Stimulated activated CD8-positive, alpha-beta memory T cell treated with anti-CD3 and anti-CD28 coated beads, Interleukin-12 subunit alpha, Interleukin-12 subunit beta, amount 100 ng/mL, for 1 hour (primary cell): ENCODE data around the gene BID.

Experiments used
- DNase-seq: peaks from one replicate; pipeline ENCODE4 v3.0.0-alpha.2; 2020; ENCODE audit warnings: low read depth

BID gene

GRCh38 chr22:17774206-17774925, at the start of gene BID:
Gene BID (minus strand): TSS chr22:17774469. CDS start chr22:17750116, 24,353 bp downstream.
- DNase-seq: no peak

- DNase-seq: no peak
Measured at GRCh38 chr22:17823964-17824363, 49.7 kb upstream of the BID start.

- no peak for DNase-seq
Measured at GRCh38 chr22:17823226-17823625, 49.0 kb upstream of the BID start.

DNA sequence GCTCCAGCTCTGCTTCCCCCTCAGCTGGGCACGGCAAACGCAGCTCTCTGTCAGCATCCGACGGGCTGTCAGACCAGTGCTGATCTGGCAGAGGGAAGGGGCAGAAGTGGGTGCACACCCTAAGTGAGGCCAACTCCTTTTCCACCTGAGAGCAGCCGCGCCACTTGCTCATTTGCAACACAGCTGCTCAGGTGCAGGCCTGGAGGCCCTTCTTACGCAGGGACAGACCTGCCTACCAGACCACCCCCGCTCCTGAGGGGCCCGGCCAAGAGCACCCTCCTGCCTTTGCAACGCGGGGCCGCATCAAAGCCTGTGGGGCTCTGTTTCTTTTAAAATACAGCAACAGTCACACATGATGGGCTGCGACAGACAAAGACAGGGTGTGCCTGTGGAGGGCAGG, 47.8 kb upstream of the BID start:
- no peak for DNase-seq

GRCh38 chr22:17820879-17821439, 46.7 kb upstream of the BID start:
- DNase-seq: no peak

GRCh38 chr22:17818649-17819048, 44.4 kb upstream of the BID start:
- no peak for DNase-seq

- DNase-seq: no peak
Measured at GRCh38 chr22:17818180-17818579, 43.9 kb upstream of the BID start.

DNA sequence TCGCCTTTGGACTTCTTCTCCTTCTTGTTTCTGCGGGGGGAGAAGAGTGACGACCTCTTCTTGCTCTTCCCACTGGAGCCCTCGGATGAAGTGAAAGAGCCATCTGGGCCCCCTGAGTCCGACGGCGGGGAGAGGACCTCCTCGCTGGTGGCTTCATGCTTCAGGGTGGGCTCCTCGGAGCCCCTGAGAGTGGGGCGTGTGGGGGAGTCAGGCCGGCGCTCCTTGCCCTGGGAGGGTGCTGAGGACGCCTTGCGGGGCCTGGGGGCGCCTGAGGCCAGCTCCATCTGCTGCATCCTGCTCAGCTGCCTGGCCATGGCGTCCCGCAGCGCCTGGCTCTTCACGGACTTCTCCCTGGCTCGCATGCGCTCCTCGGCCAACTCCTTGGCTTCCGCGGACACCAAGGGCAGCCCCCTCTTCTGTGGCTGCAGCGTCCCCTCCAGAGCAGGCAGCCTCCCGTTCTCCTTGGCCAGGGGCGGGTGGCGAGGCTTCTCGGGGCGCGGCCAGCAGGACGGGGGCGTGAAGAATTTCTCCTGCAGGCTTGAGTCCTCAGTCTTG, 43.3 kb upstream of the BID start:
- DNase-seq: no peak

DNA sequence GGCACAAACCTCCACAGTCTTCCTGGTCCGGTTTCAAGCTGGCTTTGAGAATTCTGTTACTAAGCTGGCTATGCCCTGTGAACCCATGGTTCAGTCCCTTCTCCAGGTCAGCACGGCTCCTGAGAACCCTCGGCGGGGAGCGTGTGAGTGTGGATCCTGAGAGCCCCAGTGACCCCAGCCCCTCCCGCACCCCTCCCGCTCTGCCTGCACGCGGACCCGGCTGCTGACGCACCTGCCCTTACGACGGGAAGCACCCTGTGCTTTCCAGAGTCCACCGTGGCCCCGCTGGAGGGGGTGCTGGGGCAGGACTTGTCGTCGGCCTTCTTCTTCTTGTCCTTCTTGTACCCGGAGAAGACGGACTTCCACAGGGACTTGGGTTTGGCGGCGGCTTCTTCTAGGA, 42.8 kb upstream of the BID start:
- DNase-seq: no peak

- no peak for DNase-seq
Measured at GRCh38 chr22:17816649-17817048, 42.4 kb upstream of the BID start.

DNA sequence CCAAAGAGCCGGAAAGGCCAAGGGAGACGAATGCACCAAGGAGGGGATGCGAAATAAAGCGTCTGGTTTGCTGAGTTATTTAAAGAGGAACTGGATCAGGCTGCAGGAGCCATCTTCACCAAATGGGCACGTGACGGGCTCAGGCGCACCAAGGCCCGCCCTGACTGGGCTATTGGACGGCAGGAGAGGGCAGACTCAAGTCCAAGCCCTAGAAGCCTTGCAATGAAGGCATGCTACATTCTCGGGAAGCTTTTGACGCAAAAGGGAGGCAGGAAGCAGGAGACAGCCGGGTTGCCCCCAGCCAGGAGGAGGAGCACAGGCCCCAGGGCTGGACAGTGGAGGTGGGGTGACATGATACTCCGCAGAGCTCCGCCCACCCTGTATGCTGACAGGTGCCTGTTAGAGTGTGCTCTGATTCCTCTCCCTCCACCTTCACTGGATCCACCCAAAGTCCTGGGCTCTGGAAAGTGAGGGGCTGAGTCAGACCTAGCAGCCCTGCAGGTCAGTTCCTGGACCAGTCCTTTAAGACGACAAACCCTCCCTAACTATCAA, 41.5 kb upstream of the BID start:
- no peak for DNase-seq

- no peak for DNase-seq
Measured at GRCh38 chr22:17814830-17815229, 40.6 kb upstream of the BID start.

- DNase-seq: no peak
Measured at GRCh38 chr22:17814084-17814483, 39.8 kb upstream of the BID start.

- DNase-seq: no peak
Measured at GRCh38 chr22:17811119-17811518, 36.9 kb upstream of the BID start.

GRCh38 chr22:17810570-17811116, 36.4 kb upstream of the BID start:
- DNase-seq: no peak

- DNase-seq: no peak
Measured at GRCh38 chr22:17808693-17809403, 34.6 kb upstream of the BID start.

DNA sequence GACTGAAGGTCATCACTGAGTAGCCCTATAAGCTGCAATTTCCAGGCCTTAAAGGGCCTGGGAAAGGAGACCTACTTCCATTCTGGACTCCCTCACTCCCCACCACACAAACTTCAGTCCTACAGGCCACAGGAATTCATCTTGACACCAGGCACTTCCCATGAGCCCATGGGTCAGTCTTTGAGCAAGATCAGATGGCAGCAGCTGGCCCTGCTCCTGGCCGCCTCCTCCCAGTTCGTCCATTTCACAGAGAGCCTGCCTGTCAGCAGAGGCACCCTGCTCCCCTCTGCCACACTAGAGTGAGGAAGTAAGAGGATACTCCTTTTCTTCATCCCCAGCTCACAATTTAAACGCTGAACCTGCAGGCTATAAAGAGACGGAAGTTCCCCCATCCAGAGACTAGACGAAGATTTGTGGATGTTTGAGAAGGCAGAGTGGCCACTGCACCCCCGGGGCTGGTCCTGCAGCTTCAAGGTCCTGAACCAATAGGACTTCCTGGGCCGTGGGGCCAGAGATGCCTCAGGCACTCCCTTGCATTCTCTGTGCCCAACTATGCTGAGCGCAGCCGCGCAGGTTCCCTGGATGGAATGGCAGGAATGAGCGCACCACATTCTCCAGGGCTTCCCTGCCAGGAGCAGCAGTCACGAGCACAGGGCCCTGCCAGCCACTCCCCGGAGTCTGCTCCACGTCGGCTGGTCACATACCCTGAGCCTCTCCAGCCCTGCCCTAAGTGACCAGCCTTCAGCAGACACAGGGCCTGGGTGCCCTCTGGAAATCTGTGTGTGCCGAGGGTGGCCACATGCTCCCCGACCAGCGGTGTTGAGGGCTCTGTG, 33.5 kb upstream of the BID start:
- DNase-seq: no peak

DNA sequence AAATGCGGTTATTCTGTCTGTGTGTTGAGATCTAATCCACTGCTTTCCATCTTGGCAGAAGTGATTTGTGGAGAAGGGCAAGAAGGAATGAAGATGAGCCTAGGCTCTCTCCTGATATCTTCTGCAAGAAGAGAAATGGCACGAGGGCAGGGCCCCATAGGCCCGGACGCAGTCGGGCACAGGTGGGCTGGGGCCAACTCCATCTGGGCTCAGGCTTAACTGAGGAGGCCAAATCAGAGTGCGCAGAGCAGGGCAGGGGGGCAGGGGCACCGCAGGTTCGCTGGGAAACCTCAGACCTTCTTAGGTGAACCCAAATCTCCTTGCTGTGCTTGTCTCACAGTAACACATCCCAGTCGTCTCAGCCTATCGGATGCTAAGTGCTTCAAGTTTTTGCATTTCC, 32.8 kb upstream of the BID start:
- DNase-seq: no peak

DNA sequence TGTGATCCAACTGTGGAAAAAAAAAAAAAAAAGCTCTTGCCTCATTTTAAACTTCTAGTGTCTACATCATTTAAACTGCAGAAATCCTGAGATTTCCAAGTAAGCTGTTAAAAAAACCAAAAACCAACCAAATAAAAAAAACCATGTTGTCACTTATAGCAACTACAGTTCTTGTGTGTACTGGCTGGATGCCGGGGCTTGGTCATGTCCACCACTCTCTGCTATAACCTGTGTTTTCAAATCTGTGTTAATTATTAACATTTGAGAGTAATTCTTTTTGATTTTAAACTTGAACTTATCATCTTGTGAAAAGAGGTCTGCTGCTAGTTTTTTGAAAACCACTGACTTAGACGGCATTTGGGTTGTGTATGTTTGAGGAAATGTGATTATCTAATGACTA, 32.2 kb upstream of the BID start:
- no peak for DNase-seq

DNA sequence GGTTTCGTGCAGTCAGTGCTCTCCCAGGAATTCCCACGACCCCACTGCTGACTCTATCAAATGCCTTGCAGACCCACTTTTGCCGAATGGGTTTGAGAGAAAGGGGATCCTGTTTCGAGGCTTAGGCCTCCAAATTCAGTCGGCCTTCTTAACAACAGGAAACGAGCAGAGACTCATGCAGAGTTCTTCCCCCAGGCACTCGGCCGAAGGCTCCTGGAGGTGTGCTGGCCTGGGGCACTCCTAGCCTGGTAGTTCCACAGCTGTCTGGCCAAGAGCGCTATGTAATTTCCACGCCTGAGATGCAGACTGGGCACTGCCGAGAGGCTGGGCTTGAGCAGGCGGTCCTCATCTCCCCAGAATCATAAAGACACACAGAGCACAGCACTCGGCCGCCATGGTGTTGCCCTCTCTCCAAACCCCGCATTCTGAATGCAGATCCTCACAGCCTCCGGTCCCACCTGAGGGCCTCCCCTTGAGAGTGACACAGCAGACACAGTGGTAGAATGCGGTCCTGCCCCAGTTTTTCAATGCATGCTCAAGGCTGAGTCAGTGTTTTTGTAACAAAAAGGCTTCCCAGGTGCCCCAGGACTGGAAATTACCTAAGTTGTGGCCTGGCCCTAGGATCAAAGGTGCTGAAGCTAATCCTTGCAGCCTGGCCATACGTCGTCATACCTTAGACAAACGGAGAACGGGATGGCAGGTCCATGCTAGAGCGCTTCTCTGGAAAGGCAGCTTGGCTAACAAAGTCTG, 30.2 kb upstream of the BID start:
- no peak for DNase-seq
